ENCODE results near the gene SMIM20. TPM values are rescaled to one million over a fixed set of nuclear protein-coding genes. Genes with fewer than 3 reads are reported as not detected.
A peak's percentile ranks its signal among the peaks of the same experiment; 100 is the strongest.

Gene SMIM20
- total and polyA plus RNA-seq, 9 of the 15 experiments (the other 6 are each of a cell fraction or from before 2014, with no cell fraction given), result 25.1 to 51.0 (median 38.9) TPM

- Histone ChIP-seq H3K27ac (ENCODE audit: extremely low read depth, low read depth, low read length) (no peak overlapping the region), H3K36me3 (ENCODE audit: control insufficient read depth, insufficient read depth, low read length) (no peaks in the 10 kb centered on the region), H2AFZ (ENCODE audit: low read depth, low read length) (no peak overlapping the region), H3K9me3 (replicated peaks; ENCODE audit: control insufficient read depth, insufficient read depth, low read depth, low read length) (no peaks in the 10 kb centered on the region), H4K20me1 (replicated peaks; ENCODE audit: control insufficient read depth, insufficient read depth, low read length) (no peaks in the 10 kb centered on the region), H3K79me2 (ENCODE audit: control insufficient read depth, insufficient read depth, low read length) (no peaks in the 10 kb centered on the region), H3K27me3 (ENCODE audit: control insufficient read depth in 2 of 2, insufficient read depth in 2 of 2, low read length in 2 of 2) (peaks cover 15 to 36% of the 10 kb centered on the region in 2 experiments), H3K4me1 (replicated peaks in 1 of 2; ENCODE audit: control insufficient read depth in 2 of 2, insufficient read depth in 2 of 2, low read length in 2 of 2) (no peaks in the 10 kb centered on the region), H3K9ac (ENCODE audit: insufficient read depth in 1 of 2, low read depth in 2 of 2, low read length in 2 of 2) (no peak overlapping the region), H3K4me3 (no peak overlapping the region), H3K4me2 (ENCODE audit: insufficient read depth, low read length) (no peak overlapping the region), H3K9me1 (ENCODE audit: control insufficient read depth, insufficient read depth, low read length) (no peaks in the 10 kb centered on the region)
- no TSS peak for BruUV-seq (replicated peaks)
- ChIA-PET POLR2A (no interaction called here), CTCF (ENCODE audit: low intra/inter-chr PET ratio) (no interaction called here)
- FAIRE-seq (no peak), DNase-seq (ENCODE audit: extremely low read depth in 1 of 4, low spot score in 3 of 4) (no peak), ATAC-seq (no peak)
- intact Hi-C loops (cut with micrococcal nuclease), result no loop called here
- WGBS (ENCODE audit: insufficient coverage, low coverage, missing lambda C conversion rate), result 0% methylated on average over 1 of the region's 1 CpG
- in situ Hi-C loops (cut with MboI), result no loop called here
- TF ChIP-seq CREB3 (tag; conservative IDR thresholded peaks at IDR 0.05; ENCODE audit: low read depth), result no peak
- TF ChIP-seq HMBOX1 (IDR thresholded peaks at IDR 0.05), result no peak
- TF ChIP-seq ZNF57 (CRISPR knock-in tag; IDR thresholded peaks at IDR 0.05), result no peak
- no peak for TF ChIP-seq NR2C2 (CRISPR knock-in tag; IDR thresholded peaks at IDR 0.05)
- TF ChIP-seq NR2C2 (tag; IDR thresholded peaks at IDR 0.05), result no peak
- no peak for TF ChIP-seq SMAD3 (CRISPR knock-in tag; conservative IDR thresholded peaks at IDR 0.05)
- TF ChIP-seq FOXA3 (CRISPR knock-in tag; conservative IDR thresholded peaks at IDR 0.05 in 1 of 2, IDR thresholded peaks at IDR 0.05 in 1 of 2), result no peak
- TF ChIP-seq RCOR1 (IDR thresholded peaks at IDR 0.05; ENCODE audit: borderline replicate concordance in 1 of 2, low read depth in 2 of 2, low read length in 2 of 2), result 0 out of 4 replicates have a peak, but pooled peaks of 1 of the 2 experiments have one; percentile 24
- TF ChIP-seq ZNF280A (IDR thresholded peaks at IDR 0.05; ENCODE audit: low read depth, partially characterized antibody), result no peak
- no peak for TF ChIP-seq POLR3A (IDR thresholded peaks at IDR 0.05; ENCODE audit: borderline replicate concordance, extremely low read depth, insufficient read depth, insufficient read length)
- no peak for TF ChIP-seq PKNOX1 (IDR thresholded peaks at IDR 0.05)
- no peak for TF ChIP-seq ESRRA (IDR thresholded peaks at IDR 0.05; ENCODE audit: borderline replicate concordance, low read depth)
- TF ChIP-seq SMARCE1 (IDR thresholded peaks at IDR 0.05), result no peak
- TF ChIP-seq TCF3 (CRISPR knock-in tag; IDR thresholded peaks at IDR 0.05), result no peak
- TF ChIP-seq CBFA2T3 (IDR thresholded peaks at IDR 0.05), result peak; percentile 34
- no peak for TF ChIP-seq MCM5 (IDR thresholded peaks at IDR 0.05; ENCODE audit: low read depth)
- no peak for TF ChIP-seq RAD21 (CRISPR knock-in tag; conservative IDR thresholded peaks at IDR 0.05 in 1 of 2, IDR thresholded peaks at IDR 0.05 in 1 of 2)
Observed at GRCh38 chr4:25937801-25938200, 23.8 kb downstream of the SMIM20 start.
